Measurements from ENCODE around the gene CACNA1I. TPM values are rescaled to one million over a fixed set of nuclear protein-coding genes. Genes with fewer than 3 reads are reported as not detected.

CACNA1I gene
- total RNA-seq, 2 donors from 2014 or later, result 20.3 to 27.9 TPM

- peaks cover 4% of the 10 kb centered on the region for H3K4me1 Mint-ChIP-seq
These were observed 12.6 kb downstream of the CACNA1I start for GRCh38 chr22:39583066-39583667.

GRCh38 chr22:39589875-39590274, 19.3 kb downstream of the CACNA1I start:
- peaks cover 10% of the 10 kb centered on the region for H3K27me3 Mint-ChIP-seq
- H3K27ac Mint-ChIP-seq, result no peak overlapping the region
- H3K4me1 Mint-ChIP-seq, result peaks cover 11% of the 10 kb centered on the region
- H3K4me3 Mint-ChIP-seq, result no peak overlapping the region
- ATAC-seq (no peak), DNase-seq (no peak)
- H3K9me3 ChIP-seq (ENCODE audit: control insufficient read depth, low read length, poor library complexity, severe bottlenecking), result no peaks in the 10 kb centered on the region
- peaks cover 2% of the 10 kb centered on the region for H3K36me3 Mint-ChIP-seq (ENCODE audit: low read depth)

More at GRCh38 chr22:39583066-39583667, 12.6 kb downstream of the CACNA1I start:
- Mint-ChIP-seq H3K27ac (no peak overlapping the region), H3K4me3 (no peak overlapping the region), H3K36me3 (ENCODE audit: low read depth) (peaks cover 3% of the 10 kb centered on the region), H3K27me3 (peaks cover 6% of the 10 kb centered on the region)
- no peak for ATAC-seq
- DNase-seq, result no peak
- no peaks in the 10 kb centered on the region for H3K9me3 ChIP-seq (ENCODE audit: control insufficient read depth, low read length, poor library complexity, severe bottlenecking)

- H3K36me3 Mint-ChIP-seq (ENCODE audit: low read depth), result peaks cover 5% of the 10 kb centered on the region
- ATAC-seq, result no peak
- no peak overlapping the region for H3K27ac Mint-ChIP-seq
- peaks cover 13% of the 10 kb centered on the region for H3K4me1 Mint-ChIP-seq
- no peak for DNase-seq
- H3K9me3 ChIP-seq (ENCODE audit: control insufficient read depth, low read length, poor library complexity, severe bottlenecking), result no peaks in the 10 kb centered on the region
- H3K27me3 Mint-ChIP-seq, result peaks cover 22% of the 10 kb centered on the region
- H3K4me3 Mint-ChIP-seq, result no peak overlapping the region
These were observed 21.8 kb downstream of the CACNA1I start for GRCh38 chr22:39592081-39593065.

GRCh38 chr22:39593066-39593930, 22.7 kb downstream of the CACNA1I start:
- Mint-ChIP-seq H3K4me3 (no peak overlapping the region), H3K36me3 (ENCODE audit: low read depth) (peaks cover 5% of the 10 kb centered on the region), H3K27me3 (peaks cover 22% of the 10 kb centered on the region), H3K27ac (no peak overlapping the region), H3K4me1 (peaks cover 15% of the 10 kb centered on the region)
- ATAC-seq, result no peak
- no peaks in the 10 kb centered on the region for H3K9me3 ChIP-seq (ENCODE audit: control insufficient read depth, low read length, poor library complexity, severe bottlenecking)
- no peak for DNase-seq

GRCh38 chr22:39593931-39594285, 23.4 kb downstream of the CACNA1I start:
- DNase-seq (no peak), ATAC-seq (no peak)
- Mint-ChIP-seq H3K4me3 (no peak overlapping the region), H3K27me3 (peaks cover 22% of the 10 kb centered on the region), H3K27ac (no peak overlapping the region), H3K36me3 (ENCODE audit: low read depth) (peaks cover 5% of the 10 kb centered on the region), H3K4me1 (peaks cover 18% of the 10 kb centered on the region)
- no peaks in the 10 kb centered on the region for H3K9me3 ChIP-seq (ENCODE audit: control insufficient read depth, low read length, poor library complexity, severe bottlenecking)

GRCh38 chr22:39594411-39594810, 23.9 kb downstream of the CACNA1I start:
- H3K36me3 Mint-ChIP-seq (ENCODE audit: low read depth), result peaks cover 5% of the 10 kb centered on the region
- no peak overlapping the region for H3K27ac Mint-ChIP-seq
- no peak for DNase-seq
- no peaks in the 10 kb centered on the region for H3K9me3 ChIP-seq (ENCODE audit: control insufficient read depth, low read length, poor library complexity, severe bottlenecking)
- no peak overlapping the region for H3K4me3 Mint-ChIP-seq
- H3K27me3 Mint-ChIP-seq, result peaks cover 22% of the 10 kb centered on the region
- no peak for ATAC-seq
- H3K4me1 Mint-ChIP-seq, result peaks cover 18% of the 10 kb centered on the region

- H3K9me3 ChIP-seq (ENCODE audit: control insufficient read depth, low read length, poor library complexity, severe bottlenecking), result no peaks in the 10 kb centered on the region
- ATAC-seq, result no peak
- Mint-ChIP-seq H3K36me3 (ENCODE audit: low read depth) (peaks cover 5% of the 10 kb centered on the region), H3K4me3 (no peak overlapping the region), H3K4me1 (peaks cover 17% of the 10 kb centered on the region), H3K27ac (no peak overlapping the region), H3K27me3 (peaks cover 22% of the 10 kb centered on the region)
- DNase-seq, result no peak
These were observed 25.1 kb downstream of the CACNA1I start for GRCh38 chr22:39595622-39596172.

- peaks cover 22% of the 10 kb centered on the region for H3K27me3 Mint-ChIP-seq
- no peak overlapping the region for H3K4me3 Mint-ChIP-seq
- H3K4me1 Mint-ChIP-seq, result peaks cover 17% of the 10 kb centered on the region
- no peak overlapping the region for H3K27ac Mint-ChIP-seq
- no peaks in the 10 kb centered on the region for H3K9me3 ChIP-seq (ENCODE audit: control insufficient read depth, low read length, poor library complexity, severe bottlenecking)
- peaks cover 5% of the 10 kb centered on the region for H3K36me3 Mint-ChIP-seq (ENCODE audit: low read depth)
- no peak for DNase-seq
- no peak for ATAC-seq
These were observed 26.0 kb downstream of the CACNA1I start for GRCh38 chr22:39596601-39597000.

- Mint-ChIP-seq H3K27ac (no peak overlapping the region), H3K27me3 (peaks cover 22% of the 10 kb centered on the region)
- ATAC-seq, result no peak
These were observed 26.8 kb downstream of the CACNA1I start for GRCh38 chr22:39597236-39597869.

GRCh38 chr22:39598017-39598965, 27.7 kb downstream of the CACNA1I start:
- Mint-ChIP-seq H3K4me1 (peaks cover 18% of the 10 kb centered on the region), H3K27ac (no peak overlapping the region), H3K36me3 (ENCODE audit: low read depth) (peaks cover 4% of the 10 kb centered on the region), H3K27me3 (peaks cover 18% of the 10 kb centered on the region), H3K4me3 (peak overlapping the region; percentile 68)
- peak; percentile 41 to 66 (median 65) for DNase-seq
- H3K9me3 ChIP-seq (ENCODE audit: control insufficient read depth, low read length, poor library complexity, severe bottlenecking), result no peaks in the 10 kb centered on the region
- peak; percentile 76 for ATAC-seq

More at GRCh38 chr22:39597236-39597869, 26.8 kb downstream of the CACNA1I start:
- no peak for DNase-seq
- H3K9me3 ChIP-seq (ENCODE audit: control insufficient read depth, low read length, poor library complexity, severe bottlenecking), result no peaks in the 10 kb centered on the region
- no peak overlapping the region for H3K4me3 Mint-ChIP-seq
- peaks cover 21% of the 10 kb centered on the region for H3K4me1 Mint-ChIP-seq
- H3K36me3 Mint-ChIP-seq (ENCODE audit: low read depth), result peaks cover 5% of the 10 kb centered on the region

- Mint-ChIP-seq H3K36me3 (ENCODE audit: low read depth) (peaks cover 4% of the 10 kb centered on the region), H3K4me3 (no peak overlapping the region), H3K27ac (peak overlapping the region; percentile 32), H3K27me3 (peaks cover 9% of the 10 kb centered on the region), H3K4me1 (peaks cover 18% of the 10 kb centered on the region)
- DNase-seq (no peak), ATAC-seq (no peak)
- H3K9me3 ChIP-seq (ENCODE audit: control insufficient read depth, low read length, poor library complexity, severe bottlenecking), result no peaks in the 10 kb centered on the region
These were observed 30.1 kb downstream of the CACNA1I start for GRCh38 chr22:39600491-39601179.
